NCI-H524 treated with DMSO at 0.1 percent for 48 hours (cell line): ENCODE data around the gene STX3.
"Not testable (repeated sequence)": the region's sequence is repeated elsewhere in the genome, so short reads cannot be mapped to it uniquely, and the experiment has no call there.

Source experiments
- DNase-seq: peaks from one replicate; lab custom pipeline; 2025; lab: John Stamatoyannopoulos, UW

Gene STX3

GRCh38 chr11:59791639-59792038 lies 36.5 kb downstream of the STX3 start:
- no peak for DNase-seq

- DNase-seq, result no peak
These were observed 37.3 kb downstream of the STX3 start for GRCh38 chr11:59792507-59792906.

GRCh38 chr11:59794417-59794816 lies 39.2 kb downstream of the STX3 start:
- no peak for DNase-seq

GRCh38 chr11:59800390-59801025 lies 45.3 kb downstream of the STX3 start:
- no peak for DNase-seq

GRCh38 chr11:59801160-59801706 lies 46.1 kb downstream of the STX3 start:
- DNase-seq, result no peak

- peak; percentile 34 for DNase-seq
These were observed 46.9 kb downstream of the STX3 start for GRCh38 chr11:59801981-59802638.

- no peak for DNase-seq
These were observed 47.5 kb downstream of the STX3 start for GRCh38 chr11:59802639-59803176.

GRCh38 chr11:59804061-59804460 lies 48.9 kb downstream of the STX3 start:
- DNase-seq, result no peak

GRCh38 chr11:59807047-59807610 lies 52.0 kb downstream of the STX3 start:
- DNase-seq, result no peak

GRCh38 chr11:59810189-59810910 lies 55.2 kb downstream of the STX3 start, which contains the start of gene MRPL16:
Gene MRPL16, minus strand, starts transcription at chr11:59810778. Its CDS starts 120 bp downstream, at chr11:59810658.
- DNase-seq, result peak; percentile 72

- no peak for DNase-seq
These were observed 55.7 kb downstream of the STX3 start for GRCh38 chr11:59810911-59811259.

- DNase-seq, result no peak
These were observed 57.0 kb downstream of the STX3 start for GRCh38 chr11:59812220-59812619.

GRCh38 chr11:59813364-59813763 lies 58.2 kb downstream of the STX3 start:
- no peak for DNase-seq

GRCh38 chr11:59814021-59814420 lies 58.8 kb downstream of the STX3 start:
- no peak for DNase-seq

- DNase-seq, result no peak
These were observed 60.6 kb downstream of the STX3 start for GRCh38 chr11:59815754-59816153.

- DNase-seq, result not testable (repeated sequence)
These were observed 61.3 kb downstream of the STX3 start for GRCh38 chr11:59816434-59816833.

- DNase-seq, result no peak
These were observed 63.4 kb downstream of the STX3 start for GRCh38 chr11:59818572-59818971.

GRCh38 chr11:59822989-59823566 lies 67.9 kb downstream of the STX3 start:
- DNase-seq, result no peak

GRCh38 chr11:59829358-59829757 lies 74.2 kb downstream of the STX3 start:
- DNase-seq, result no peak

- DNase-seq, result no peak
These were observed 78.4 kb downstream of the STX3 start for GRCh38 chr11:59833602-59834001.

- DNase-seq, result no peak
These were observed 84.4 kb downstream of the STX3 start for GRCh38 chr11:59839615-59840014.

GRCh38 chr11:59841514-59841913 lies 86.3 kb downstream of the STX3 start:
- no peak for DNase-seq
